ENCODE data around the gene ACTR3.

DNA sequence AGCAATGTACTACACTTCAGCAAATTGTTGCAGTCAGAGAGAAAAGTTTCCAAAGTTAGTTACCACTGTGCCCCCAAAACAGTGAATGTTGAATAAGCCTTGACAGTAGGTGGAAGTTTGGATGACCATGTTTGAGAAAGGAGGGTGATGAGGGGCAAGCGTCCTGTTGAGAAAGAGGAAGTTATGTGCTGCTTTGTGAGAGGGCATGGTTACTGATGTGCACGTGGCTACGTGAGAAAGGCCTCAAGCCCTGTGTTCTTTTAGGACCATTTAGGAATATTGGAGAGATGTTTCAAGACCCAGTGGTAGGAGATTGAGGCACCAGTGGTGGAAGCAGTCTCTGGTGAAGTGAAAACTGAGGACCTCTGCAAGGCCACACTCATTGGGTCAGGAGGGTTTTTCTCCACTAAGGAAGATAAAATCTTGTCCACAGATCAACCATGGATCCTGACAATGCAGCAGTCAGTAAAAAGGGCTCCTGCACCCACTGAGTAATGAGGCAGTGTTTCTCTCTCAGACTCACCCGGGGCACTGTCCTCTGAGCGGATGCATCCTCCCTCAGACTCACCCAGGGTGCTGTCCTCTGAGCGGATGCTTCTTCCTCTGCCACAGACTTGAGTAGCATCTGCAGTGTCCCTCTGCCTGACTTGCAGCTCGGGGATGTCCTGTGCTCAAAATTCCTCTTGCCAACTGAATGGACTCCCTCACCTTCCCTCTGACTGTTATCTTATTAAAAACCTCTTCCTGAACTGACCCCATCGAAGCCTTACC, 34.7 kb upstream of the ACTR3 start:
- TF ChIP-seq, protein P1, sequence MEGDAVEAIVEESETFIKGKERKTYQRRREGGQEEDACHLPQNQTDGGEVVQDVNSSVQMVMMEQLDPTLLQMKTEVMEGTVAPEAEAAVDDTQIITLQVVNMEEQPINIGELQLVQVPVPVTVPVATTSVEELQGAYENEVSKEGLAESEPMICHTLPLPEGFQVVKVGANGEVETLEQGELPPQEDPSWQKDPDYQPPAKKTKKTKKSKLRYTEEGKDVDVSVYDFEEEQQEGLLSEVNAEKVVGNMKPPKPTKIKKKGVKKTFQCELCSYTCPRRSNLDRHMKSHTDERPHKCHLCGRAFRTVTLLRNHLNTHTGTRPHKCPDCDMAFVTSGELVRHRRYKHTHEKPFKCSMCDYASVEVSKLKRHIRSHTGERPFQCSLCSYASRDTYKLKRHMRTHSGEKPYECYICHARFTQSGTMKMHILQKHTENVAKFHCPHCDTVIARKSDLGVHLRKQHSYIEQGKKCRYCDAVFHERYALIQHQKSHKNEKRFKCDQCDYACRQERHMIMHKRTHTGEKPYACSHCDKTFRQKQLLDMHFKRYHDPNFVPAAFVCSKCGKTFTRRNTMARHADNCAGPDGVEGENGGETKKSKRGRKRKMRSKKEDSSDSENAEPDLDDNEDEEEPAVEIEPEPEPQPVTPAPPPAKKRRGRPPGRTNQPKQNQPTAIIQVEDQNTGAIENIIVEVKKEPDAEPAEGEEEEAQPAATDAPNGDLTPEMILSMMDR (IDR thresholded peaks at IDR 0.05; ENCODE audit: borderline replicate concordance, extremely low read depth, low read length, poor library complexity, severe bottlenecking) = no peak
- TF ChIP-seq EZH2 (IDR thresholded peaks at IDR 0.05; ENCODE audit: borderline replicate concordance, low read depth, low read length, severe bottlenecking) = no peak

Data from DND-41 (cell line).